Erythroblast (primary cell): Measurements from ENCODE around the gene NKX2-3.

ENCODE experiments used
- GATA1 ChIP-seq: IDR thresholded peaks from 2 replicates; pipeline ENCODE4 v1.6.1; 2011; ENCODE audit warnings: low read depth, mild to moderate bottlenecking, control low read depth, low read length, moderate library complexity
- POLR2A ChIP-seq: IDR thresholded peaks from 2 replicates; pipeline ENCODE4 v1.6.1; 2011; ENCODE audit warnings: mild to moderate bottlenecking, low read length

DNA sequence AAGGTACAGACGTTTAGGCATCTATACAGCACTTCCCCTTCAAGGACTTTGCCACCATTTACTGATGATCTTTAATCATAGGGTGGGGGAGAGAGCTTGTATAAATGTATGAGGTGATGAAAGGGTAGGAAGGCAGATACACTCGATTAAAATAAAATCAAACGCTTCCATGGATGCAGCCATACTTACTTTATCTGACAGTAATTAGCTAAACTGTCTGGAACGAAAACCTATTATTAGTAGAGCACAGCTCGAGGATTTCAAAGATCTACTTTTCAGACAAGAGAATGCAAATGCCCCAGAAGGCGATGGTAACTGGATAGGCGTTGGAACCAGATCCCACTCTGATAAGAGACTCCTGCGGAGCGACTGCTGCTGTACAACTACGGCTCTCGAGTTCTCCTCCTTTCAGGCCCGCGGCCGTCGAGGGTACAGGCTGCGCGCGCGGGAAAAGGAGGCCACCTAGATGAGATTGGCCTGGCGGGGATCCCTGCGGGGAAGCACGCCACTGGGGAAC is 3.1 kb upstream of the NKX2-3 start:
- no peak for TF ChIP-seq POLR2A
- no peak for TF ChIP-seq GATA1
